HepG2 (cell line): Measurements from ENCODE around the gene NIBAN1.
"Not testable (repeated sequence)": the region's sequence is repeated elsewhere in the genome, so short reads cannot be mapped to it uniquely, and the experiment has no call there.

Experiments used
- ATF7 ChIP-seq, 2 experiments: fragments of 450-650 bp in 1 of 2; sonication (generic) in 1 of 2; formaldehyde crosslinking in 1 of 2; IDR thresholded peaks; 2 replicates each; pipeline versions ENCODE4 v1.4.0 to v1.6.1; 2016 to 2020; ENCODE audit warnings: antibody characterized with exemption in 1 of 2, mild to moderate bottlenecking in 1 of 2, missing genetic modification reagents in 1 of 2
- CTCF ChIP-seq: sonication (generic); formaldehyde crosslinking; IDR thresholded peaks from 2 replicates; pipeline ENCODE4 v1.5.0; 2020; ENCODE audit warnings: mild to moderate bottlenecking, missing genetic modification reagents, moderate library complexity
- DRAP1 ChIP-seq: IDR thresholded peaks from 2 replicates; pipeline ENCODE4 v1.6.1; 2016; ENCODE audit warnings: missing genetic modification reagents, missing compliant biosample characterization
- FOXP4 ChIP-seq: sonication (generic); formaldehyde crosslinking; IDR thresholded peaks from 2 replicates; pipeline ENCODE4 v1.4.0; 2020; ENCODE audit warnings: missing genetic modification reagents
- TBX3 ChIP-seq: fragments of 450-650 bp; IDR thresholded peaks from 2 replicates; pipeline ENCODE4 v1.6.1; 2017; ENCODE audit warnings: antibody characterized with exemption, mild to moderate bottlenecking, inconsistent platforms, borderline replicate concordance
- USF2 ChIP-seq, 2 experiments: sonication (generic) in 1 of 2; formaldehyde crosslinking in 1 of 2; IDR thresholded peaks; 2 replicates each; pipeline versions ENCODE4 v1.5.1 to v1.6.1; 2011 to 2020; ENCODE audit warnings: borderline replicate concordance in 1 of 2, low read depth in 1 of 2, low read length in 1 of 2, mild to moderate bottlenecking in 1 of 2, missing genetic modification reagents in 1 of 2, moderate library complexity in 1 of 2
- YY1 ChIP-seq: IDR thresholded peaks from 2 replicates; pipeline ENCODE4 v1.6.1; 2011; ENCODE audit warnings: low read length, low read depth, moderate library complexity, mild to moderate bottlenecking; ENCODE audit not compliant: insufficient read depth, insufficient replicate concordance
- ZNF331 ChIP-seq: sonication (generic); formaldehyde crosslinking; IDR thresholded peaks from 2 replicates; pipeline ENCODE4 v1.4.0; 2020; ENCODE audit warnings: missing genetic modification reagents
- ZNF570 ChIP-seq: sonication (generic); formaldehyde crosslinking; IDR thresholded peaks from 2 replicates; pipeline ENCODE4 v1.4.0; 2020; ENCODE audit warnings: mild to moderate bottlenecking, missing genetic modification reagents, borderline replicate concordance
- ZNF850 ChIP-seq: sonication (generic); formaldehyde crosslinking; conservative IDR thresholded peaks from 2 replicates; pipeline ENCODE4 v1.9.0; 2021; ENCODE audit warnings: mild to moderate bottlenecking, missing genetic modification reagents
- ZSCAN22 ChIP-seq: sonication (generic); formaldehyde crosslinking; IDR thresholded peaks from 2 replicates; pipeline ENCODE4 v1.4.0; 2020; ENCODE audit warnings: mild to moderate bottlenecking, missing genetic modification reagents

- not testable (repeated sequence) for TF ChIP-seq USF2 (IDR thresholded peaks at IDR 0.05; ENCODE audit: low read depth, low read length); USF2 (CRISPR knock-in tag; IDR thresholded peaks at IDR 0.05; ENCODE audit: borderline replicate concordance); CTCF (CRISPR knock-in tag); ATF7 (IDR thresholded peaks at IDR 0.05); ATF7 (CRISPR knock-in tag; IDR thresholded peaks at IDR 0.05); YY1; ZNF331 (CRISPR knock-in tag); ZNF570; TBX3; DRAP1; ZSCAN22; FOXP4 (CRISPR knock-in tag); ZNF850 (CRISPR knock-in tag)
Observed at GRCh38 chr1:184957901-184958300, 16.4 kb downstream of the NIBAN1 start.
